GM19452 (cell line): Measurements from ENCODE around the gene DSEL.
A peak's percentile ranks its signal among the peaks of the same experiment; 100 is the strongest.

Experiments used
- ATAC-seq: cut with Tn5 transposase; IDR thresholded peaks from one replicate; pipeline ENCODE4 v1.9.1; 2021; ENCODE audit not compliant: unreplicated experiment

The DSEL gene

DNA sequence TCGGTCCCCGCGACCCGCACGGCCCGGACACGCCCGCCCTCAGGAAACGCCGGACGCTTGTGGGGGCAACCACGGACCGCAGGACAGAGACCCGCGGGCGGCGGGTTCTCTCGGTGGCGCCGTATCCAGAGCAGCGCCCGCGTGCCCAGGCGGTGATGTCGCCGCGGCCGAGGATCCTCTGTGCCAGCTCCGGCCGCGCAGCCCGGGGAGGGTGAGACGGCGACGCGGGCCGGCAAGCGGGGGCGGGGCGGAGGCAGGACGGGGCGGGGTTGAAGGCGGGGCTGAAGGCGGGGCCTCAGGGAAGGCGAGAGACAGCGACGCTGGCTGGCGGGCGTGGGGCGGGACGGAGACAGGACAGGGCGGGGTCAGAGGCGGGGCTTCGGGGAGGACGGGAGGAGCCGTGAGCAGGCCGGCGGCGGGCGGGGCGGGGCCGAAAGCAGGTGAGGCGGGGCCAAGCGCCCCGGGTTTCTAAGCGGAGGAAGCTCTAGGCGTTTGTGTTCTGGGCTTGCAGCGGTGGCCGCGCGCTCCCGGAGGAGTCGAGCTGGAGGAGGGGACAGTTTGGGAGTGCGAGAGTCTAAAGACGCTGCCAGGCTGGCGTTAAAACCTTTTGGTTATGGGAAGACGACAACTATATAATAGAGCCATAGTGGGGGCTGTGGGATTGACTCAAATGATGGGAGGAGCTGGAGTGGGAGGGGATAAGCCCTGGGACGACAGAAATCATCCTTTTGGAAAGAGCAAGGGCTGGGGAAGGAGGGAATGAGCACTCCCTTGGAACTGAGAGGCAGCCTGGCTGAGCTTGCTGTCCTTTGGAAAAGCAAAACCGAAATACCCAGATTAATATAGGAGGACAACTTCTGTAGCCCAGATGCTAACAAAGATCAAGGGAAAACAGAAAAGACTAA is at the start of gene DSEL:
Gene DSEL (minus strand): TSS at position 182 of the 905 bp plus-strand sequence. CDS start 2,112 bp downstream, outside the sequence.
- peak; percentile 93 for ATAC-seq

DNA sequence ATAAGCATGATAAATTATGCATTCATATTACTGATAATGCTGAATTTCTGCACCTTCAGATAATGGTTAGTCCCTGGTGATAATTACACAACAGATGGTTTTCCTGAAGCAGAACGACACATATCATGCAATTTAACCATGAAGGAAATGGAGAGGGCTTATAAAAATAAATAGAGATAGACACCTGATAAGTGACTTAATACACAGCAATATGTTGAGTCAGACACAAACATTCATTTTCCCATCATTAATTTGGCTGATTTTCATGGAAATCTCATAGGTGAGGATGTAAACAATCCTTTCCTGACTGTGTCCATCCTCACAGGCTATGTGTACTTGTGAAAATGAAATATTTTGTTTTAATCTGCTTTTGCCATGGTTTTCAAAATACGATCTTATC is 36.9 kb upstream of the DSEL start:
- ATAC-seq, result no peak

DNA sequence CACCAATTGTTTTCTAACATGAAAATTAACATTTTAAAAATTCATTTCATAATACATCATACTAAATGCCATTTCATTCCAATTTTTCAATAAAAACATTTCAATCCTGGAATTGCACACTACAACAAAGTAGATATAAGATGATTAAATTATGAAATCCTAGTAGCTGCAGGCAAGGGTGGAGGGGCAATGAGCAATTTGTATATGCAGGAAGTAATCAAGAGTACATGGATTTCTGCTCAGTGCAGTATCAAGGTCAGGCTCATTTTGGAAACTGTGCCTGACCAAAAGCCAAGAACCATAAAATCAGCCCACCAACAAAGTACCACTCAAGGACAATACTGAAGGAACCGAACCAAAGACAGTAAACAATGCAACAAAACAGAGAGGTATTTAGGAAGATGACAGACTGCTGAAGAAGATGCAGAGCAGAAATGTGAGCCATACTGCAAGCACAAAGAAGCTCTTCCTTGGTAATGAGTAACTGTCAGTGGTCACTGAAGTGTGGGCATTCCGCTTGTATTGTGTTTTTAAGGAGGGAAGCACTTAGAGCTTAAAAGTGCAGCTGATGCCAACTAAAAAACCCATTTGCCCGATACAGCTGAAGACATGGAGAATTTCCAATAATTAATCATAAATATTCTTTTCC is 34.5 kb upstream of the DSEL start:
- no peak for ATAC-seq

DNA sequence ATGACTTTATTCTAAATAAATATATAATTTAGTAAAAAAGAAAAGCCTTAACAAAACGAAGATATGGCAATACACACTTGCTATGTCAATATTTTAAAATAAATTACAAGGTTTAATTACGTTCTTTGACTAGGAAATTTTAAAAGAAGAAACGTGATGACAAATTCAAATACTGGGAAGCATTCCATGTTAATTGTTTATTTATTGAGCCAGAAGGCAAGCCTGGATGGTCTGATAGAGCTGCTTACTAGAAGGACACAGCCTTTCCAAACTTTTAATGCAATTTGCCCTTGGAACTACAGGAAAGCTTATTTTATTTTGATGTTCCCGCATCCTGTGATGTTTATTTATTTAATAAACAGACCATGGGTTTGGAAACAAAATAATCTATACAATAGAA is 33.4 kb upstream of the DSEL start:
- ATAC-seq, result no peak

DNA sequence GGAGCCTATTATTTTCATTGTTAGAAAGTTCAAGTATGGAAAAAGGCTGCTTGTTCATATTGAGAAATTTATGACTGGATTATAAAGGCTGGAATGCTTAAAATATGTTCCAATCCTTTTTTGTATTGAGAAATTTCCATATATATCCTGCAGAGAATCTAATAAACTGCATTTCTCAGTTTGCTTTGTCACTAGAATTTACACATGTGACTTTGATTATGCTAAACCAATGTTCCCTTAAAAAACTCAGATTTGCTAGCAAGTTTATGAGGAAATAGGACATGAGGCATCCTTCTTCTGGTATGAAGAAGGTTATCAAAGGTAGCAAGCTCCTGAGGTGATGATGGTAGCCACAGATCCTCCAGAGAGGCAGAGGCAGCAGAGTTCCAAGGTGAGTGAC is 29.2 kb upstream of the DSEL start:
- no peak for ATAC-seq

DNA sequence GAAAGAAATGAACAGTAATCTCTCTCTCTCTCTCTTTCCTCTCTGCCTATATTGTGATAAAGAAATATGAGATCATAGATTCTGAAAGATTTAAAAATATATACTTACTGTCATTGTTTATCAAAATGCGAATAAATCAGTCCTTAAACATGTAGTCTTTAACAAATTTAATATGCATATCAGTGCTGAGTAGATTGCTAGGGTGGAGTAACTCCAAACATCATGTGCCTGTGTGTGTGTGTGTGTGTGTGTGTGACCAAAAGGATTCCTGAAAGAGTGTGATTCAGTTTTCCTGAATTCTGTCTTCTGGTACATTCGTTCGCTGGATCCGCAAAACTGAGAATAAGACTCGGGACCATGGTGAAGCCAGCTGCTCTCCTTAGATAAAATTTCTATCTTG is 24.0 kb upstream of the DSEL start:
- no peak for ATAC-seq

DNA sequence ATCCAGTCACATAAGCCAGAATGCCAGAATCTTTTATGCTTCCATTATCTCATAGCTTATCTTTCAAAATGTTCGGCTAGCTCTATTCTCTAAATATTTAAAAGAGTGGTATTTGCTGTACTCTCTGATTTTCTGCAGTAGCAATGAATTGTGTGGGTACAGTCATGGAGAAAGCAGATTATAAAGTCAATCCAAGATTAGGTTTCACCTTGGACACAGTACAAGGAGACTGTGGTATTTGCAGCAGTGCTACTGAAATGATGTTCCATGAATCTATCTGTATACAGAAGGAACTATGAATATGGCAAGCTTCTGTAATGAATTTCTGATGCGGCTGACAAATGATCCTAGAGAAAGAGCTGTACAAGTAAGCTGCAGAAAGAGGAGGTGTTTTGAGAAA is 15.4 kb upstream of the DSEL start:
- ATAC-seq, result no peak

DNA sequence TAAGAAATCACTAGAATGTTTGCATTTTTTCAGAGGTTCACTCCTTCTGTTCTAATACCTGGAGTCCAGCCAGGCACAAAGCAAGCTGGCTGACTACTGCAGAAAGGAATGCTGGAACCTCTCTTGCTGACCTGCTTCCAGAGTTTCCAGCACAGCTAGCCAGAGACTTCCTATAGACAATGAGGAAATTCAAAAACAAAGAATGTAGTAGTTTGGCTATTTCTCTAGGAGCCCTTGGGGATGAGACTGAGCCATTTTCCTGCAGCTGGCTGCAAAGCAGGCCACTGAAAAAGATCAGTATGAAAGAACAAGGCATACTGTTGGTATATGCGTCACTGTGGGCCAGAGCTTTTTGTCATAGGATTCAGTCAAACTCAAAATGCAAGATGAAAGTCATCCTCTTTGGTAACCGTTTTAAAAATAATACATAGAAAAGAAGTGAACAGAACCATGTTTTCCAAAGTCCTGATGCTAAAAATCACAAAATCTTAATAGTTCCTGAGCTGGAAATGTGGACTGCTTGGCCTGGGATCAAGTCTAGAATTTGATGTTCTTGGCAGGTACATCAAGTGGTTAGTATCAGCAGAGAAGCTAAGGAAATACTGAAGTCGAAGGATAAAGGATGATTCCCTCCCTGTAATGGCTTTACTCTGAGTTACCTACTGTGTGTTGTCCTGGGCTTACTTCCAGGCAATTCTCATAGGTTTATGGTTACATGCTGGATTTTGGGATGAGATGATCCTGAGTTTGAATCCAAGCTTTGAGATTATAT is 9.0 kb upstream of the DSEL start:
- no peak for ATAC-seq

DNA sequence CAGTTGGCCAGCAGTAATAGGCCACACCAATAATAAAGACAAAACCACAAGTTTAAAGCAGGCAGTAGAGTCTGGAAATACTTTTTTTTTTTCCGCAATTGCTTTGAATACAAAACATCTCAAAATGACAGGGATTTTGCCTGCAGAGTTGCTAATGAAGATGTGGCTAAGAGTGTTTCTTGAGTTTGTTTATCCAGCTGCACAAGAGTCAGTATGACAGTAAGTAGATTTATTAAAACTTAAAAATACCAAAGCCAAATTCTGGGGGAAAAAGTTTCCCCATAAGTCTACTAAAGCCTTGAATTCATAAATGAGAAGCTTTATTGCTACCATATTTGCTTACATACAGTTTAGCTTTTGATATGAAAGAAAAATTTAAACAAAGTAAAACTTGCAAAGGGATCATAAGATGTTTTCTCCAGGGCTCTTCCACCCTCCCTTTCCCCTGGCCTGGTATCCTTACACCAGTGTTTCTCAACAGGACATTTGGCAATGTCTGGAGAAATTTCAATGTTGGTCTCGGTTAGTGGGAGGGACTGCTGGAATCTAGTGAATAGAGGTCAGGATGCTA is 3.9 kb upstream of the DSEL start:
- ATAC-seq, result no peak

DNA sequence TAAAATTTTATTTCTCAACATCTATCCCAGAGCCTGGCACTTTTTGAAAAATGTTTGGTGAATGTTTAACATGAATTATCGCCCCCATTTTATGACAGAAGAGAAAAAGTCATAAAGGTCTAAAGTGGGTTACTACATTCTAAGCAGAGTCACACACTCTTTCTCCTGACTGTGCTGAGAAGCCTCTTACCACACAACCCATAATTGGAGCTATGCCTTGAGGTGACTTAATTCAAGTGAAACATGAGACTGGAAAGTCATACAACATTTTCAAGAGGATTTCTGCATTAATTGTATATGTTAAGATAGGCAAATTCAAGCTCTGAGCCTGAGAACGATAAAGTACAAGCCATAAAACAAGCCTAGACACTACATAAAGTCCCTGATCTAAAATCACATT is 3.1 kb upstream of the DSEL start:
- no peak for ATAC-seq

DNA sequence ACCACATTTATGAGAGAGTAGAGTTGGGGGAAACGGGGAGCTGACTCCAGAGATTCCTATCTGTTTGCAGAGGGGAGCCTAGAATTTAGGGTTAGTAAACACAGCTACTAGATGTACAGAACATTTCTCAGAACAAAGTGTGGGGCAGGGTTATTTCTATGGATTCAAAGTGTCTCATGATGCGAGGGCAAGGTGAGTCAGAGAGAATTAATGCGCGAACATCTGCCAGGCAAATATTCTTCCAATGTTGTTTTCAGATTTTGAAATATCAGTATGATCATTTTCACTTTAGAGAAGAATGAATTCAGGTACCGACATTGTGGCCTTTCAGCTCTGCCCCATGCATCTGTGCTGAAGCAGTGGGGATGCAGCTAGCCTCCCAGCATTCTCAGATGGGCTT is 2.0 kb upstream of the DSEL start:
- ATAC-seq, result no peak

DNA sequence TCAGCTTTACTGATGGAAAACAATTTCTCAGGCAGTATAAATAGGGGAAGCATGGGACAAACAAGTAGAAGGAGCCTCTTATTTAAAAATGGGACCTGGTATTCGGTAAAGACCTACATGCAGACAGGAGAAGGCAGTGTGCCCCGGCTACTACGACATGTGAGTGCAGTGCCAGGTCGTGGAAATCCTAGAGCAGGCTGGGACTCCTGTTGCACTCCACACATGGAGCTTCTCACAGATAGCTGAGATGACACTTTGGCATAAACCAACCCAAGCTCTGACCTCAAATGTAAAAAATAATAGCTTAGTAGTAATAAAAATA is 885 bp upstream of the DSEL start:
- ATAC-seq, result no peak

DNA sequence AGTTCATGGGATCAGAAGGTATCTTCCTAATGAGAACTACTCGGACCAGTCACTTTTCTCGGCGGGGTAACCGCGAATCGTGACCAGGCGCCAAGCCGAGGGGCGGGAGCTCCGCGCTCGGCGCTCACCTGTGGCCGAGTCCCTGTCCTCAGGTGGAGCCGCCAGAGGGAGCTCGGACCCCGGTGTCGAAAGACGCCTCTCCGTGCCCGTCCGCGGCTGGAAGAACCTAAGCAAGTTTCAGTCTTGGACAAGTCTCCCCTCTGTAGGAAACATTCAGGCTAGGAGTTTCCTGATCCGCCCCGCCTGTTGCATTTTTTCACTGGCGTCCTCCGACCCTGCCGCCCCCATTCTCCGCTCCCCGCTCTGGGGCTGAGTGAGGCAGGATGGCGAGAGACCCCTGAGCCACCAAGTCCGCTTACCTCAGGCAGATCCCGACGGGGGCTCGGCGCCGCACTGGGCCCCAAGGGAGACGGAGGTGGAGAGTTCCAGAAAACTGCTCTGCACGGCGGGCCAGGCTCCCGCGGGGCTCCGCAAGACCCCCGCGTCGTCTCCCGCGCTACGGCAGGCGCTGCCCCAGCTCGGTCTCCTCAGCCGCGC is 480 bp downstream of the DSEL start:
- peak; percentile 29 for ATAC-seq

DNA sequence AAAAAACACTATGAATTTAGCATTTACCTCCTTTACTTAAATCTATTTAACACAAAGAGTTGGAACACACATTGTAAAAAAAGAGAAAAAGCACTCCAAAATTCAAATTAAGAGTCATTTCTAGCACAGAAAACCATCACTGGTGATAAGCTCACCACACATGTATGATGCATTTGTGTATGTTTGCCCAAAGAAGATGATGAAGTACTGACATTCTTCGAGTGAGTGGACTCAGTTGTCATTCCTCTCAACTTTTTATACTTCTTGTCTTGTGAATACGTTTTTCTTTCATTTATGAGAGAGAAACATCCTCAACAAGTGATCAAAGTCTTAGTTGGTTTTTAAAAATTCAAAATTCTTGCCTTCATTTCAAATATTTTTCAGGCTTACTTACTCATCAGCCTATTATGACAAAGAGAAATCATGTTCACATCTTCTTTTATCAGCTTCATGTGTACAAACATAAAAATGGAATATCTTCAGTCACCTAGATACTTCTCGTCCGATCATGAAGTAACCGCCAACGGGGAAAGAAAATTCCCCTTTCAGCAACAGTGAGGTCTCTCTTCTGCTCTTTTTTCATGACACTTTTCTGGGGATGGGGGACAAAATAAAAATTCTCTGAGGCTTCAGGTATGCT is 1.5 kb downstream of the DSEL start:
- ATAC-seq, result no peak

DNA sequence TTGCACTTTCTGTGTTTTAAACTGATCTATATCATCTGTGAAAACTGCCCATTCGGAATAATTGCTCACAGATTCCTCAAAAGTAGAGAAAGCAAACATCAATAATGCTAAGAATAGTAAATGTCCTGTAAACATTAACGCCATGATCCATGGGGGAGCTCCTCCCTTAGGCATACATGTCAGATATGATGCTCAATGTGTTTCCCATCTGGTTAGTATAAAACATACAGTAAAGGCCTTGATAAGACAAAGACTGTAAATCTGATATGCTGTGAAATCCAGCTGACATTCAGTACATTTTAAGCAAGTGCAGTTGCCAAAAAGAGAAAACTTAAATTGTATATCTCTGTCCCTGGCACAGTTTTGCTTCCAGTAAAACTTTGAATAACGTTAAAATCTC is 2.1 kb downstream of the DSEL start:
- ATAC-seq, result no peak

DNA sequence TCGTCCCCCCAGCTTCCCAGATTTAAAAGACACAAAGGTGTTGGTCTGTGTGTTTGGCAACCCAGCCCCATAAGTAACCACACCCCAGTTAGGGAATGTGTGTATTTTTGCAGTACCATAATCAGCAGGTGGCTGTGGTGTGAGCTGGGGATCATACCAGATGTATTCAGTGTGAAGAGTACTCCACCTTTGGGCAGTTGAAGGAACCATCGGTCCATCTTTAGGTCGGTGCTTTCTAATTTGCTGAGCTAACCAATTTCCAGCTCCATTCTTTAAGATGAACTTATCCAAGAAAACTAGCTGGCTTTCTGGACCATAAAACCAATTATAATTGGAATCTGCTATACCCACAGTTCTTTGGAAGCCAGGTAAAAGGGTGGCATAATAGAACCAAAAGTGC is 3.2 kb downstream of the DSEL start:
- ATAC-seq, result no peak

DNA sequence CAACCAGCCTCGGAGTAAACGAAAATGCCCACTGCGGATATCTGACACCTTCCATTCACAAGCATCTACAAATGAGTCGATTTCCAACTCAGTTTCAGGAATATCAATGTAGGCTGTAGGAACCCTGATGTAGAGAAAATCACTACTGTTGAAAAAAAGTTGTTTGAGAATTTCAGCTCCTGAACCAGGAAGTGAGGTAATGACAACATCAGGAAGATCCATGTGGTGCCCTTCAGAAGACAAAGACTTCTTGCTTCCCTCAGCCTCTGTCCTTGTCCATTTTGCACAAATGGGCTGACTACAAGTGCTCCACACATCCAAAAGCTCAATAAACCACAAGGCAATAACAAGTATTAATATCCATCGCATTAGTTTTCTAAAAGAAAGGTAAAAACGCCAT is 4.7 kb downstream of the DSEL start:
- ATAC-seq, result no peak

DNA sequence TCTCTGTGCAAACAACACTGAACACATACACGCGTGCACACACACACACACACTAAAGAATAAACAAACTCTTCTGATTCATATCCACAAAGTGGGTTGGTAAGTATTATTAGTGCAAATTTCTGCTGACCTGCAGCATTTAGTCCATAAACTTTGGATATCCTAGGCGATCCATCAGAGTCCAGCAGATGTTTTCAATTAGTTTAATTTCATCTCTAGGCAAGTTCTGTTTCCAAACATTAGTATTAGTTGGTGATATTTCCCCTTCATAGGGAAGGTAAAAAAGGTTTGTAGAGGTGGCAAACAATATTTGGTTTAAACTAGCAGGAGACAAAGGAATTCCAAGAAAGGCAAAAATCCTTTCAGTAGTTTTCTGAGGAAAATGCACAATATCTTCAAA is 5.7 kb downstream of the DSEL start:
- ATAC-seq, result no peak

DNA sequence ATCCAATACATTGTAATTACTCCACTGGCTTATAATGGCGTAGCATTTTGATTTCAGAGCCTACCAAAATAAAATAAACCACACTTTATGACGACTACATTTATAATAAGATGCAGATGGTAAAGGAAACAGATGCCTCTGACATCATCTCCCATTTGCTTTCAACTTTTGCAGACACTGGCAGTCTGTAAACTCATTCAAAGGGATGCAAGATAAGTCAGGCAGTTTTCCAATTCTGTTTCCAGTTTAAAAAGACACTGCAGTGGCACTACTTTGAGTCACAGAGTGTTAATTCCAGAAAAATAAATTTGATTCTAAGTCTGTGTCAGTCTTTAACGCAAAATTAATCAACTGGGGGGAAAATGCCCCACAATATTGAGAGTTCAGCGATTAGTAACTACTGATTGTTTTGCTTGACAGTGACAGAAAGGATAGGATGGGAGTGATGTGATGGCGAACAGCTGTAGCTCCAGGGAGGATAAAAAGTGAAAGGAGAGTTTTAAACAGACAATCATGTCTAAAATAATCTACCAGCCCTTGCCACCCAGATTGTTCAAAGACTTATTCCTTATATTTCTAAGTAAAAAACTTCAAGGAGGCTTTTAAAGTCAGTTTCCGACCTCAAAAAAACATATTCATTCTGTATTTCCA is 6.7 kb downstream of the DSEL start:
- no peak for ATAC-seq

DNA sequence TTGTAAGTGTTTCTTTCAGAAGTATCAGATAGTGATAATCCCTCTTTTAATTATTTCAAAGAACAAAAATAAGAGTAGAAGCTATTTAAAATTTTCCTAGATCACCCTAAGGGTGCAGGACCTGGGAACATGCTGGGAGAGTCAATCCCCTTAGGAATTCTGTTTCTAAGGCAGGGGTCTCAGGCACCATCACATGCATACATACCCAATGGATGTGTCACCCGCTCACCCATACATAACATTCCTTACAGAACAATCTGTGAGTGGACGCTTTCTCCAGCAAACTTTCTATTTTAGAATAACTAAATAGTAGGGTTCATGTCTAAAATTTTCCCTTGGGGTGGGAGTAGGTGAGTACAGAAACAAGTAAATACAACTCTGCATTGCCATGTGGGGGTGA is 8.4 kb downstream of the DSEL start:
- ATAC-seq, result no peak
